HepG2 (cell line): ENCODE results near the gene FOXA3. TPM values are rescaled to one million over a fixed set of nuclear protein-coding genes. Genes with fewer than 3 reads are reported as not detected.

ENCODE experiments used
- ATAC-seq: fragments of 200-7000 bp; cut with Tn5 transposase; 3 replicates; pipeline ENCODE4 v1.9.1; 2020; ENCODE audit warnings: mild to moderate bottlenecking, moderate library complexity
- BruUV-seq: library from RNA; stranded (reverse); fragments of 400-500 nt; replicated peaks from 2 replicates; lab custom pipeline; 2021; lab: Mats Ljungman, UMichigan
- CTCF ChIA-PET: fragments of 300-600 bp; formaldehyde crosslinking; extraction: SDS; loops from one replicate; lab custom pipeline; 2021; ENCODE audit warnings: low total read pairs, inconsistent platforms, low intra/inter-chr PET ratio; lab: Yijun Ruan, JAX
- POLR2A ChIA-PET: fragments of 350-600 bp; sonication (Branson Sonifier 250); formaldehyde crosslinking; loops from one replicate; lab custom pipeline; 2020; ENCODE audit warnings: antibody characterized with exemption, inconsistent platforms; lab: Yijun Ruan, JAX
- DNase-seq: peaks from one replicate; pipeline ENCODE4 v3.0.0-alpha.2; 2015; ENCODE audit warnings: low spot score
- FAIRE-seq: peaks from 3 replicates; lab custom pipeline; 2011; peaks lifted over from hg19 to GRCh38; lab: Jason Lieb, UNC
- H2AFZ ChIP-seq: one replicate; pipeline ENCODE4 v1.6.1; 2011; ENCODE audit warnings: low read length, inconsistent platforms
- H3K27ac ChIP-seq: fragments of 300-600 bp; 3 replicates; pipeline ENCODE4 v1.8.0; 2011; ENCODE audit warnings: mixed run types, mild to moderate bottlenecking, mixed read lengths, low read length, inconsistent platforms; ENCODE audit not compliant: insufficient read depth; ENCODE audit errors: extremely low read length
- H3K27me3 ChIP-seq, 2 experiments: fragments of 200-600 bp in 1 of 2; 2 replicates in 1 of 2; 3 replicates in 1 of 2; pipeline versions ENCODE4 v1.6.0 to v1.8.0; 2011; ENCODE audit warnings: low read length in 2 of 2, mild to moderate bottlenecking in 2 of 2, moderate library complexity in 2 of 2, inconsistent platforms in 1 of 2; ENCODE audit not compliant: insufficient read depth in 2 of 2, control insufficient read depth in 1 of 2
- H3K36me3 ChIP-seq, 2 experiments: fragments of 200-600 bp in 1 of 2; replicated peaks in 1 of 2; 2 replicates in 1 of 2; 3 replicates in 1 of 2; pipeline versions ENCODE4 v1.5.1 to v1.8.0; 2011; ENCODE audit warnings: low read length in 2 of 2, inconsistent platforms in 1 of 2; ENCODE audit not compliant: insufficient read depth in 2 of 2, control insufficient read depth in 1 of 2
- H3K4me1 ChIP-seq: 2 replicates; pipeline ENCODE4 v1.5.1; 2012; ENCODE audit warnings: low read length, inconsistent platforms; ENCODE audit not compliant: insufficient read depth
- H3K4me2 ChIP-seq: 2 replicates; pipeline ENCODE4 v1.6.0; 2011; ENCODE audit warnings: low read depth, low read length, inconsistent platforms
- H3K4me3 ChIP-seq, 3 experiments: fragments of 200-600 bp in 1 of 3; sonication (generic), shearing (Covaris generic) in 1 of 3; replicated peaks in 1 of 3; 2 replicates each; pipeline ENCODE4 v1.5.1; 2011 to 2016; ENCODE audit warnings: low read length in 3 of 3, inconsistent platforms in 2 of 3, low read depth in 2 of 3, mild to moderate bottlenecking in 2 of 3, control low read depth in 1 of 3, mixed read lengths in 1 of 3; ENCODE audit not compliant: insufficient read depth in 1 of 3
- H3K79me2 ChIP-seq: one replicate; pipeline ENCODE4 v1.6.1; 2011; ENCODE audit warnings: low read length, inconsistent platforms; ENCODE audit not compliant: insufficient read depth
- H3K9ac ChIP-seq: 2 replicates; pipeline ENCODE4 v1.6.0; 2011; ENCODE audit warnings: mild to moderate bottlenecking, low read depth, low read length, inconsistent platforms; ENCODE audit not compliant: insufficient read depth
- H3K9me3 ChIP-seq: 2 replicates; pipeline ENCODE4 v1.5.1; 2012; ENCODE audit warnings: mild to moderate bottlenecking, low read length
- H4K20me1 ChIP-seq: 2 replicates; pipeline ENCODE4 v1.6.0; 2011; ENCODE audit warnings: inconsistent platforms, mild to moderate bottlenecking, low read length, moderate library complexity; ENCODE audit not compliant: insufficient read depth
- AKAP8 ChIP-seq: sonication (generic); formaldehyde crosslinking; IDR thresholded peaks from 2 replicates; pipeline ENCODE4 v1.5.1; 2020; ENCODE audit warnings: mild to moderate bottlenecking, missing genetic modification reagents
- BORCS8-MEF2B ChIP-seq: sonication (generic); formaldehyde crosslinking; IDR thresholded peaks from 2 replicates; pipeline ENCODE4 v1.8.0; 2022; ENCODE audit warnings: mild to moderate bottlenecking, missing genetic modification reagents
- CCAR2 ChIP-seq: fragments of 200-400 bp; formaldehyde crosslinking; optimal IDR thresholded peaks from 2 replicates; pipeline ENCODE3; 2018; ENCODE audit warnings: low read depth, mild to moderate bottlenecking, low read length, moderate library complexity
- GATAD2A ChIP-seq: IDR thresholded peaks from 2 replicates; pipeline ENCODE4 v1.6.1; 2016
- HIVEP1 ChIP-seq: sonication (generic); formaldehyde crosslinking; IDR thresholded peaks from 2 replicates; pipeline ENCODE4 v1.4.0; 2020; ENCODE audit warnings: mild to moderate bottlenecking, missing genetic modification reagents
- HMGXB4 ChIP-seq, 2 experiments: sonication (generic) in 1 of 2; formaldehyde crosslinking in 1 of 2; IDR thresholded peaks; 2 replicates each; pipeline versions ENCODE4 v1.4.0 to v1.6.1; 2018 to 2020; ENCODE audit warnings: missing genetic modification reagents in 2 of 2, borderline replicate concordance in 1 of 2, low read depth in 1 of 2, mild to moderate bottlenecking in 1 of 2, missing biosample characterization in 1 of 2
- MZF1 ChIP-seq: sonication (generic); formaldehyde crosslinking; IDR thresholded peaks from 2 replicates; pipeline ENCODE4 v1.8.1; 2023; ENCODE audit warnings: mild to moderate bottlenecking, missing genetic modification reagents, borderline replicate concordance
- PTBP1 ChIP-seq: fragments of 200-400 bp; formaldehyde crosslinking; IDR thresholded peaks from 2 replicates; pipeline ENCODE4 v1.6.1; 2018; ENCODE audit warnings: low read length, low read depth; ENCODE audit not compliant: poor library complexity, severe bottlenecking
- ZMYM4 ChIP-seq: sonication (generic); formaldehyde crosslinking; IDR thresholded peaks from 2 replicates; pipeline ENCODE4 v1.8.1; 2023; ENCODE audit warnings: mild to moderate bottlenecking, missing genetic modification reagents
- ZNF318 ChIP-seq: sonication (generic); formaldehyde crosslinking; IDR thresholded peaks from 2 replicates; pipeline ENCODE4 v1.4.0; 2020; ENCODE audit warnings: mild to moderate bottlenecking, missing genetic modification reagents
- ZNF350 ChIP-seq: sonication (generic); formaldehyde crosslinking; IDR thresholded peaks from 2 replicates; pipeline ENCODE4 v1.4.0; 2020; ENCODE audit warnings: mild to moderate bottlenecking, low read depth, missing genetic modification reagents, borderline replicate concordance
- ZNF576 ChIP-seq: sonication (generic); formaldehyde crosslinking; IDR thresholded peaks from 2 replicates; pipeline ENCODE4 v1.4.0; 2020; ENCODE audit warnings: mild to moderate bottlenecking, missing genetic modification reagents
- WGBS: methylation state at CpG from one replicate; pipeline ENCODE4 v1.1.6; 2017; ENCODE audit warnings: low lambda C conversion rate; 5-methylcytosine and 5-hydroxymethylcytosine counted together
- in situ Hi-C: cut with HindIII; loops from 2 replicates; pipeline ENCODE4 v1.10.0; 2017; ENCODE audit warnings: low pct_unique_long_range_greater_than_20kb; ENCODE audit not compliant: extremely low pct_ligation_motif_present
- intact Hi-C: fragments of 100-400 bp; cut with micrococcal nuclease; formaldehyde crosslinking; loops from one replicate; pipeline ENCODE4 v1.10.0; 2022; ENCODE audit not compliant: unreplicated experiment
- polyA plus RNA-seq, 8 experiments: library from polyadenylated mRNA; depleted of rRNA in 3 of 8; stranded (reverse) in 7 of 8; unstranded in 1 of 8; fragments of >200 nt; fragmentation: Illumina TruSeq in 4 of 8; extraction: Trizol in 4 of 8; gene quantifications; 2 replicates each; pipeline versions ENCODE4 v1.2.1 to v1.2.3, GENCODE V29; 2011 to 2016; ENCODE audit warnings: low read depth in 4 of 8, missing spikeins in 1 of 8, mixed read lengths in 1 of 8; ENCODE audit not compliant: insufficient read depth in 1 of 8
- total RNA-seq, 5 experiments: library from RNA; depleted of rRNA; stranded (reverse); fragments of >200 nt; fragmentation: Illumina TruSeq; extraction: Trizol; gene quantifications; 2 replicates each; pipeline ENCODE4 v1.2.3, GENCODE V29; 2016; ENCODE audit warnings: low read depth in 1 of 5

The FOXA3 gene
- total and polyA plus RNA-seq, 2 of the 13 experiments (the other 11 are each of a cell fraction or from before 2014, with no cell fraction given), result 29.8 to 47.6 TPM

GRCh38 chr19:45817010-45817724, 47.0 kb upstream of the FOXA3 start:
- ChIA-PET CTCF (interaction anchor here (0.6 to 2.6 kb wide), 6 partner anchors 46 to 260 kb away, joined by 3 to 50 read pairs (median 5); partner anchors contain the start of genes IRF2BP1 and SYMPK), POLR2A (interaction anchor here (0.6 to 1.9 kb wide), 9 partner anchors 9 to 151 kb away, joined by 3 to 15 read pairs (median 4); partner anchors contain the start of genes FOXA3, SIX5 and SYMPK)
- H3K36me3 ChIP-seq, result peaks cover 8 to 16% of the 10 kb centered on the region in 2 experiments
- in situ Hi-C loops (loop anchor here (10.0 kb wide), 1 partner anchor 198 kb away; no protein-coding TSS in a partner anchor), intact Hi-C loops (loop anchor here (1.0 to 5.0 kb wide), 4 partner anchors 47 to 260 kb away; partner anchors contain the start of gene FOXA3)
- no peaks in the 10 kb centered on the region for H3K9me3 ChIP-seq
- DNase-seq (peak; percentile 87), FAIRE-seq (peak; percentile 95), ATAC-seq (peak; percentile 87)
- no peaks in the 10 kb centered on the region for H4K20me1 ChIP-seq
- no peak overlapping the region for H3K9ac ChIP-seq
- H3K4me3 ChIP-seq, result no peak overlapping the region
- H3K4me2 ChIP-seq, result no peak overlapping the region
- 35% methylated on average over 17 of the region's 24 CpGs for WGBS
- H3K79me2 ChIP-seq, result no peaks in the 10 kb centered on the region
- no TSS peak for BruUV-seq
- H3K4me1 ChIP-seq, result no peaks in the 10 kb centered on the region
- no peak overlapping the region for H2AFZ ChIP-seq
- no peaks in the 10 kb centered on the region for H3K27me3 ChIP-seq
- H3K27ac ChIP-seq, result no peak overlapping the region
- peak; percentile 54 for TF ChIP-seq GATAD2A (CRISPR knock-in tag)
- no peak for TF ChIP-seq CCAR2
- TF ChIP-seq ZNF576 (CRISPR knock-in tag), result 0 out of 2 replicates have a peak, but pooled peaks have one; percentile 70
- TF ChIP-seq PTBP1, result peak; percentile 95
- TF ChIP-seq ZNF350 (CRISPR knock-in tag), result peak; percentile 48; the same call in 1 of the 2 replicates
- peak; percentile 6; the same call in 1 of the 2 replicates for TF ChIP-seq HIVEP1 (CRISPR knock-in tag)
- peak; percentile 24; the same call in 1 of the 2 replicates for TF ChIP-seq BORCS8-MEF2B (CRISPR knock-in tag)
- TF ChIP-seq AKAP8 (CRISPR knock-in tag), result 0 out of 2 replicates have a peak, but pooled peaks have one; percentile 64
- TF ChIP-seq MZF1 (CRISPR knock-in tag), result no peak
- TF ChIP-seq HMGXB4 (CRISPR knock-in tag; IDR thresholded peaks at IDR 0.05; ENCODE audit: borderline replicate concordance in 1 of 2, low read depth in 1 of 2), result peak; percentile 81 to 93
- peak; percentile 52; the same call in 1 of the 2 replicates for TF ChIP-seq ZMYM4
- no peak for TF ChIP-seq ZNF318 (CRISPR knock-in tag)
